Keratinocyte (primary cell): Measurements from ENCODE around the gene DLX4.

ENCODE experiments used
- CTCF ChIP-seq, 3 experiments: IDR thresholded peaks in 1 of 3; conservative IDR thresholded peaks in 1 of 3; optimal IDR thresholded peaks in 1 of 3; 2 replicates in 2 of 3; 3 replicates in 1 of 3; pipeline versions ENCODE3 to v1.5.1; 2011; ENCODE audit warnings: low read length in 3 of 3, mild to moderate bottlenecking in 3 of 3, moderate library complexity in 2 of 3, control low read depth in 1 of 3, inconsistent platforms in 1 of 3; ENCODE audit not compliant: insufficient read depth in 2 of 3; ENCODE audit errors: extremely low read depth in 1 of 3
- EZH2 ChIP-seq: IDR thresholded peaks from one replicate; pipeline ENCODE4 v1.6.1; 2012; ENCODE audit warnings: inconsistent platforms, mild to moderate bottlenecking, low read length, moderate library complexity

GRCh38 chr17:50023520-50023919 lies 54.5 kb downstream of the DLX4 start:
- TF ChIP-seq CTCF (optimal IDR thresholded peaks at IDR 0.05 in 1 of 3, IDR thresholded peaks at IDR 0.05 in 1 of 3, conservative IDR thresholded peaks at IDR 0.05 in 1 of 3; ENCODE audit: extremely low read depth in 1 of 3, insufficient read depth in 2 of 3, low read length in 3 of 3) (no peak), EZH2 (no peak)
